Mammary epithelial cell (primary cell): ENCODE data around the gene LMAN1L.

Source experiments
- EZH2 ChIP-seq: IDR thresholded peaks from 2 replicates; pipeline ENCODE4 v1.6.1; 2012; ENCODE audit warnings: low read length, inconsistent platforms, borderline replicate concordance
- TF ChIP-seq, protein P1 (sequence below), 2 donors: IDR thresholded peaks in 1 of 2; conservative IDR thresholded peaks in 1 of 2; 2 replicates each; pipeline ENCODE4 v1.5.1; 2011 to 2012; ENCODE audit warnings: inconsistent platforms in 2 of 2, low read length in 2 of 2, mild to moderate bottlenecking in 2 of 2, control low read depth in 1 of 2, low read depth in 1 of 2; ENCODE audit not compliant: insufficient read depth in 1 of 2; ENCODE audit errors: extremely low read depth in 1 of 2

GRCh38 chr15:74826364-74826819 lies 13.8 kb downstream of the LMAN1L start, which contains the start of gene CPLX3:
- TF ChIP-seq, protein P1, sequence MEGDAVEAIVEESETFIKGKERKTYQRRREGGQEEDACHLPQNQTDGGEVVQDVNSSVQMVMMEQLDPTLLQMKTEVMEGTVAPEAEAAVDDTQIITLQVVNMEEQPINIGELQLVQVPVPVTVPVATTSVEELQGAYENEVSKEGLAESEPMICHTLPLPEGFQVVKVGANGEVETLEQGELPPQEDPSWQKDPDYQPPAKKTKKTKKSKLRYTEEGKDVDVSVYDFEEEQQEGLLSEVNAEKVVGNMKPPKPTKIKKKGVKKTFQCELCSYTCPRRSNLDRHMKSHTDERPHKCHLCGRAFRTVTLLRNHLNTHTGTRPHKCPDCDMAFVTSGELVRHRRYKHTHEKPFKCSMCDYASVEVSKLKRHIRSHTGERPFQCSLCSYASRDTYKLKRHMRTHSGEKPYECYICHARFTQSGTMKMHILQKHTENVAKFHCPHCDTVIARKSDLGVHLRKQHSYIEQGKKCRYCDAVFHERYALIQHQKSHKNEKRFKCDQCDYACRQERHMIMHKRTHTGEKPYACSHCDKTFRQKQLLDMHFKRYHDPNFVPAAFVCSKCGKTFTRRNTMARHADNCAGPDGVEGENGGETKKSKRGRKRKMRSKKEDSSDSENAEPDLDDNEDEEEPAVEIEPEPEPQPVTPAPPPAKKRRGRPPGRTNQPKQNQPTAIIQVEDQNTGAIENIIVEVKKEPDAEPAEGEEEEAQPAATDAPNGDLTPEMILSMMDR (conservative IDR thresholded peaks at IDR 0.05 in 1 of 2, IDR thresholded peaks at IDR 0.05 in 1 of 2; ENCODE audit: extremely low read depth in 1 of 2, insufficient read depth in 1 of 2, low read depth in 1 of 2, low read length in 2 of 2), result no peak
- TF ChIP-seq EZH2, result no peak
